ENCODE results near the gene IFI30.

IFI30 gene

DNA sequence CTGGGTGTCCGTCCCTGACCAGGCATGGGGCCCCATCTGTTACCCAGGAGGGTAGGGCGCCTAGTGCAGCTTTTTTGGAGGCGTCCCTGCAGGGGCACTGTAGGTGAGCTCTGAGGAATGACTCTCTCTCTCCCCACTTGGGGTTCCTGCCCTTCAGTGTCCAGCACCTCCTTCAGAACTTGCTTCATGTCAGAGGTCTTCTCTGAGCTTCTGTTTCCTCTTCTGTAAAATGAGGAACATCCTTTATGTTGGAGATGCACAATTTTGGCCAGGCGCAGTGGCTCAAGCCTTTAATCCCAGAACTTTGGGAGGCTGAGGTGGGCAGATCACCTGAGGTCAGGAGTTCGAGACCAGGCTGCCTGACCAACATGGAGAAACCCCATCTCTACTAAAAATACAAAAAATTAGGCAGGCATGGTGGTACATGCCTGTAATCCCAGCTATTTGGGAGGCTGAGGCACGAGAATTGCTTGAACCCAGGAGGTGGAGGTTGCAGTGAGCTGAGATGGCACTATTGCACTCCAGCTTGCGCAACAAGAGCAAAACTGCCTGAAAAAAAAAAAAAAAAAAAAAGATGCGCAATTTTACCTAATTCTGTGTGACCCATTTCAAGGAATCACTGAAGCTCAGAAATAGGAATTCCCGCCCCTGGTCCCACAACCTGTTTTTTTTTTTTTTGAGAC, 35.8 kb upstream of the IFI30 start:
- Histone ChIP-seq H3K9ac (ENCODE audit: low read length in 2 of 2) (no peak overlapping the region), H3K27me3 (ENCODE audit: control insufficient read depth in 1 of 2, insufficient read depth in 2 of 2, low read length in 2 of 2) (no peaks in the 10 kb centered on the region), H3K9me3 (ENCODE audit: control insufficient read depth in 2 of 2, low read length in 2 of 2) (no peaks in the 10 kb centered on the region), H3K4me3 (ENCODE audit: low read length in 2 of 2) (no peak overlapping the region), H3K36me3 (ENCODE audit: control insufficient read depth in 2 of 2, insufficient read depth in 2 of 2, low read length in 2 of 2) (peaks cover 0 to 7% of the 10 kb centered on the region in 2 donors), H3K27ac (ENCODE audit: low read length) (no peak overlapping the region), H3K4me1 (ENCODE audit: control insufficient read depth, insufficient read depth, low read length) (no peaks in the 10 kb centered on the region)

GRCh38 chr19:18140473-18140872, 33.1 kb upstream of the IFI30 start:
- Histone ChIP-seq H3K27ac (ENCODE audit: low read length) (no peak overlapping the region), H3K9me3 (ENCODE audit: control insufficient read depth in 2 of 2, low read length in 2 of 2) (no peaks in the 10 kb centered on the region), H3K4me3 (ENCODE audit: low read length in 2 of 2) (no peak overlapping the region), H3K27me3 (ENCODE audit: control insufficient read depth in 1 of 2, insufficient read depth in 2 of 2, low read length in 2 of 2) (no peaks in the 10 kb centered on the region), H3K36me3 (ENCODE audit: control insufficient read depth in 2 of 2, insufficient read depth in 2 of 2, low read length in 2 of 2) (peaks cover 4 to 8% of the 10 kb centered on the region in 2 donors), H3K4me1 (ENCODE audit: control insufficient read depth, insufficient read depth, low read length) (no peaks in the 10 kb centered on the region), H3K9ac (ENCODE audit: low read length in 2 of 2) (no peak overlapping the region)

DNA sequence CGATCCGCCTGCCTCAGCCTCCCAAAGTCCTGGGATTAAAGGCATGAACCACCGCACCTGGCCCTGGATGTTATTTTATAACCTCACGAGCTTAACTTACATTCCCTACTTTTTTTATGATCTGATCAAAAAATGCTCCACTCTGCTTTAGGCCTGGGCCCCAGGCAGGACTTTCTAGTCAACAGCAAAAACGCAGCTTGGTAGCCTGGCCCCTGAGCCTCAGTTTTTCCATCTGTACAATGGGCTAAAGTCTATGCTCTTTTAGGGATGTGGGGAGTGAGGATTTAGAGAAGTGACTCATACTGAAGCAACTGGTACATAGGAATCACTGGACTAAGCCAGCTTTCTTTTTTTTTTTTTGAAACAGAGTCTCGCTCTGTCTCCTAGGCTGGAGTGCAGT, 32.6 kb upstream of the IFI30 start:
- H3K4me3 ChIP-seq (ENCODE audit: low read length in 2 of 2) = no peak overlapping the region
- peaks cover 4 to 8% of the 10 kb centered on the region in 2 donors for H3K36me3 ChIP-seq (ENCODE audit: control insufficient read depth in 2 of 2, insufficient read depth in 2 of 2, low read length in 2 of 2)
- no peak overlapping the region for H3K9ac ChIP-seq (ENCODE audit: low read length in 2 of 2)
- H3K4me1 ChIP-seq (ENCODE audit: control insufficient read depth, insufficient read depth, low read length) = no peaks in the 10 kb centered on the region
- H3K9me3 ChIP-seq (ENCODE audit: control insufficient read depth in 2 of 2, low read length in 2 of 2) = no peaks in the 10 kb centered on the region
- H3K27me3 ChIP-seq (ENCODE audit: control insufficient read depth in 1 of 2, insufficient read depth in 2 of 2, low read length in 2 of 2) = no peaks in the 10 kb centered on the region
- H3K27ac ChIP-seq (ENCODE audit: low read length) = no peak overlapping the region

DNA sequence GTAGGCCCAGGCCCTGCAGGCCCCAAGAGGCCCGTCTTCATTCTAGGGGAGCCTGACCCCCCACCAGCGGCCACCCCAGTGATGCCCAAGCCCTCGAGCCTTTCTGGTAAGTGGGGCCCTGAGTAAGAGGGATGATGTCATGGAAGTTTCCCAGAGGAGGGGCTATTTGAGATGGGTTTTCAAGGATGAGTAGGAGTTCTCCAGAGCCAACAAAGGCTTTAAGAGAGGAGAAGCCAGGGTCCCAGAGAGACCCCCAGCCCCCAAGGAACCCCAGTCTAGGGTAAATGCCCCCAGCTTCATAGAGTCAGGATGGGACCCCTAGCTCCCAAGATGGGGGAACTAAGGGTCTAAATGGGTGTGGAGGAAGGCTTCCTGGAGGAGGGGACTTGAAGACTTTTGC, 29.7 kb upstream of the IFI30 start:
- no peak overlapping the region for H3K9ac ChIP-seq (ENCODE audit: low read length in 2 of 2)
- no peak overlapping the region for H3K4me3 ChIP-seq (ENCODE audit: low read length in 2 of 2)
- no peaks in the 10 kb centered on the region for H3K4me1 ChIP-seq (ENCODE audit: control insufficient read depth, insufficient read depth, low read length)
- no peak overlapping the region for H3K27ac ChIP-seq (ENCODE audit: low read length)
- peaks cover 4 to 7% of the 10 kb centered on the region in 2 donors for H3K36me3 ChIP-seq (ENCODE audit: control insufficient read depth in 2 of 2, insufficient read depth in 2 of 2, low read length in 2 of 2)
- H3K27me3 ChIP-seq (ENCODE audit: control insufficient read depth in 1 of 2, insufficient read depth in 2 of 2, low read length in 2 of 2) = no peaks in the 10 kb centered on the region
- H3K9me3 ChIP-seq (ENCODE audit: control insufficient read depth in 2 of 2, low read length in 2 of 2) = no peaks in the 10 kb centered on the region

GRCh38 chr19:18144361-18144760, 29.3 kb upstream of the IFI30 start:
- Histone ChIP-seq H3K4me1 (ENCODE audit: control insufficient read depth, insufficient read depth, low read length) (no peaks in the 10 kb centered on the region), H3K4me3 (ENCODE audit: low read length in 2 of 2) (no peak overlapping the region), H3K27ac (ENCODE audit: low read length) (no peak overlapping the region), H3K36me3 (ENCODE audit: control insufficient read depth in 2 of 2, insufficient read depth in 2 of 2, low read length in 2 of 2) (peaks cover 4 to 7% of the 10 kb centered on the region in 2 donors), H3K27me3 (ENCODE audit: control insufficient read depth in 1 of 2, insufficient read depth in 2 of 2, low read length in 2 of 2) (no peaks in the 10 kb centered on the region), H3K9me3 (ENCODE audit: control insufficient read depth in 2 of 2, low read length in 2 of 2) (no peaks in the 10 kb centered on the region), H3K9ac (ENCODE audit: low read length in 2 of 2) (no peak overlapping the region)

- Histone ChIP-seq H3K4me1 (ENCODE audit: control insufficient read depth, insufficient read depth, low read length) (no peaks in the 10 kb centered on the region), H3K27me3 (ENCODE audit: control insufficient read depth in 1 of 2, insufficient read depth in 2 of 2, low read length in 2 of 2) (no peaks in the 10 kb centered on the region), H3K27ac (ENCODE audit: low read length) (no peak overlapping the region), H3K36me3 (ENCODE audit: control insufficient read depth in 2 of 2, insufficient read depth in 2 of 2, low read length in 2 of 2) (peaks cover 4 to 7% of the 10 kb centered on the region in 2 donors), H3K9ac (ENCODE audit: low read length in 2 of 2) (no peak overlapping the region), H3K9me3 (ENCODE audit: control insufficient read depth in 2 of 2, low read length in 2 of 2) (no peaks in the 10 kb centered on the region), H3K4me3 (ENCODE audit: low read length in 2 of 2) (no peak overlapping the region)
Observed at GRCh38 chr19:18144906-18145305, 28.7 kb upstream of the IFI30 start.

- Histone ChIP-seq H3K36me3 (ENCODE audit: control insufficient read depth in 2 of 2, insufficient read depth in 2 of 2, low read length in 2 of 2) (peaks cover 4 to 5% of the 10 kb centered on the region in 2 donors), H3K9me3 (ENCODE audit: control insufficient read depth in 2 of 2, low read length in 2 of 2) (no peaks in the 10 kb centered on the region), H3K27me3 (ENCODE audit: control insufficient read depth in 1 of 2, insufficient read depth in 2 of 2, low read length in 2 of 2) (no peaks in the 10 kb centered on the region), H3K9ac (ENCODE audit: low read length in 2 of 2) (no peak overlapping the region), H3K4me3 (ENCODE audit: low read length in 2 of 2) (no peak overlapping the region), H3K4me1 (ENCODE audit: control insufficient read depth, insufficient read depth, low read length) (no peaks in the 10 kb centered on the region), H3K27ac (ENCODE audit: low read length) (no peak overlapping the region)
Observed at GRCh38 chr19:18145391-18145999, 28.1 kb upstream of the IFI30 start.

- Histone ChIP-seq H3K9me3 (ENCODE audit: control insufficient read depth in 2 of 2, low read length in 2 of 2) (no peaks in the 10 kb centered on the region), H3K27me3 (ENCODE audit: control insufficient read depth in 1 of 2, insufficient read depth in 2 of 2, low read length in 2 of 2) (no peaks in the 10 kb centered on the region), H3K4me3 (ENCODE audit: low read length in 2 of 2) (no peak overlapping the region), H3K36me3 (ENCODE audit: control insufficient read depth in 2 of 2, insufficient read depth in 2 of 2, low read length in 2 of 2) (peaks cover 2 to 4% of the 10 kb centered on the region in 2 donors), H3K9ac (ENCODE audit: low read length in 2 of 2) (no peak overlapping the region), H3K27ac (ENCODE audit: low read length) (no peak overlapping the region), H3K4me1 (ENCODE audit: control insufficient read depth, insufficient read depth, low read length) (peaks cover 11% of the 10 kb centered on the region)
Observed at GRCh38 chr19:18147396-18147795, 26.2 kb upstream of the IFI30 start.

DNA sequence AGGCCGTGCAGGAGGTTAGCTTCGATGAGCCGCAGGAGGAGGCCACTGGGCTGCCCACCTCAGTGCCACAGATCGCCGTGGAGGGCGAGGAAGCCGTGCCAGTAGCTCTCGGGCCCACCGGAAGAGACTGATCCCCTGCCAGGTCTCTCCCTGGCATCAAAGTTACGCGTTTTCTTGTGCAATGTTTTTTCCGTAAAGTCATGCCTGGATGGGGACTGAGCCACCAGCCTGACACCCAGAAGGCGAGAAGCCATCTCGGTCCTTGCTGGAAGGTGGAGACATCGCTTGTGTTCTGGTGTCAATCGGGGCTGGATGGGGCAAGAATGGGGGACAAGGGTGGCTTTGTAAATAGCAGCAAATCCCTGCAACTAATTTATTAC, 24.0 kb upstream of the IFI30 start:
- peaks cover 0 to 4% of the 10 kb centered on the region in 2 donors for H3K36me3 ChIP-seq (ENCODE audit: control insufficient read depth in 2 of 2, insufficient read depth in 2 of 2, low read length in 2 of 2)
- H3K9me3 ChIP-seq (ENCODE audit: control insufficient read depth in 2 of 2, low read length in 2 of 2) = no peaks in the 10 kb centered on the region
- no peaks in the 10 kb centered on the region for H3K27me3 ChIP-seq (ENCODE audit: control insufficient read depth in 1 of 2, insufficient read depth in 2 of 2, low read length in 2 of 2)
- no peak overlapping the region for H3K27ac ChIP-seq (ENCODE audit: low read length)
- H3K4me1 ChIP-seq (ENCODE audit: control insufficient read depth, insufficient read depth, low read length) = peaks cover 23% of the 10 kb centered on the region
- no peak overlapping the region for H3K9ac ChIP-seq (ENCODE audit: low read length in 2 of 2)
- H3K4me3 ChIP-seq (ENCODE audit: low read length in 2 of 2) = no peak overlapping the region

GRCh38 chr19:18150776-18151624, 22.6 kb upstream of the IFI30 start:
- H3K9ac ChIP-seq (ENCODE audit: low read length in 2 of 2) = peak overlapping the region in 1 of 2 donors; percentile 98
- H3K4me1 ChIP-seq (ENCODE audit: control insufficient read depth, insufficient read depth, low read length) = peaks cover 32% of the 10 kb centered on the region
- H3K4me3 ChIP-seq (ENCODE audit: low read length in 2 of 2) = peak overlapping the region in 1 of 2 donors; percentile 88
- no peaks in the 10 kb centered on the region for H3K27me3 ChIP-seq (ENCODE audit: control insufficient read depth in 1 of 2, insufficient read depth in 2 of 2, low read length in 2 of 2)
- no peaks in the 10 kb centered on the region for H3K9me3 ChIP-seq (ENCODE audit: control insufficient read depth in 2 of 2, low read length in 2 of 2)
- H3K36me3 ChIP-seq (ENCODE audit: control insufficient read depth in 2 of 2, insufficient read depth in 2 of 2, low read length in 2 of 2) = no peaks in the 10 kb centered on the region
- H3K27ac ChIP-seq (ENCODE audit: low read length) = no peak overlapping the region
